ENCODE data around the gene GBA3.

DNA sequence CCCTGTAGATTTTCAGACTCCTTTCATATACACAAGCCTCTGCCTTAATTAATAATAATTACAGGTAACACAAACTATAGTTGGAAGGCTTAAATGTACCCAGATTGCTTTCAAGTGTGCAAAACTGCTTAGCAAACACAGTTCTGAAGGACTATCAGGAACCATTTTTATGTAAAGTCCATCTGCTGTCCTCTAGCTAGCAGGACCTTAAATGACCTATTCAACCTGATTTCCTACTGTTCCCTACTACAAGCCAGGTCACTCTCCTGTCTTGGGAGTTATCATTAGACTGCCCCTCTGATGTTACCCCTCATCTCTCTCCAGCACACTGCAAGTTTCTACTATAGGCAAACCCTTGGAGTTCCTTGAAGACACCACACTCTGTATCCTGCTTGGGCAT is 157.3 kb downstream of the GBA3 start:
- TF ChIP-seq CTCF (IDR thresholded peaks at IDR 0.05): no peak
- no peak for TF ChIP-seq EP300 (IDR thresholded peaks at IDR 0.05)
- no peak for TF ChIP-seq POLR2A (IDR thresholded peaks at IDR 0.05)
